K562 (cell line): ENCODE measurements around the gene ISM1. TPM values are rescaled to one million over a fixed set of nuclear protein-coding genes. Genes with fewer than 3 reads are reported as not detected.

ENCODE experiments used
- ATAC-seq: fragments of 200-7000 bp; cut with Tn5 transposase; 3 replicates; pipeline ENCODE4 v1.9.1; 2020; ENCODE audit warnings: moderate library complexity
- BruUV-seq: library from RNA; stranded (reverse); fragments of 400-500 nt; replicated peaks from 2 replicates; lab custom pipeline; 2021; lab: Mats Ljungman, UMichigan
- CTCF ChIA-PET: fragments of 300-600 bp; formaldehyde crosslinking; extraction: SDS; loops from one replicate; lab custom pipeline; 2021; ENCODE audit warnings: low intra/inter-chr PET ratio; lab: Yijun Ruan, JAX
- POLR2A ChIA-PET: fragments of 300-600, 350-650 bp; sonication (Branson Sonifier 250); formaldehyde crosslinking; extraction: SDS; loops from one replicate; lab custom pipeline; 2021; ENCODE audit warnings: antibody characterized with exemption, inconsistent platforms; lab: Yijun Ruan, JAX
- DNase-seq, 4 experiments: peaks; one replicate each; pipeline versions ENCODE4 v3.0.0 to v3.0.0-alpha.2; 2011 to 2018; ENCODE audit warnings: low spot score in 3 of 4, mixed read lengths in 3 of 4; ENCODE audit errors: extremely low read depth in 1 of 4
- FAIRE-seq: peaks from 2 replicates; lab custom pipeline; 2011; peaks lifted over from hg19 to GRCh38; lab: Jason Lieb, UNC
- H2AFZ ChIP-seq: 2 replicates; pipeline ENCODE4 v1.6.0; 2011; ENCODE audit warnings: low read depth, low read length, control low read depth, inconsistent platforms
- H3K27ac ChIP-seq: fragments of 200-600 bp; 3 replicates; pipeline ENCODE4 v1.8.0; 2011; ENCODE audit warnings: low read depth, mild to moderate bottlenecking, control low read depth, inconsistent platforms, low read length, moderate library complexity, mixed read lengths; ENCODE audit errors: extremely low read depth
- H3K27me3 ChIP-seq, 2 experiments: fragments of 300-600 bp in 1 of 2; 2 replicates in 1 of 2; 3 replicates in 1 of 2; pipeline versions ENCODE4 v1.6.0 to v1.8.0; 2011; ENCODE audit warnings: inconsistent platforms in 2 of 2, low read length in 2 of 2, mild to moderate bottlenecking in 1 of 2, mixed read lengths in 1 of 2, moderate library complexity in 1 of 2; ENCODE audit not compliant: control insufficient read depth in 2 of 2, insufficient read depth in 2 of 2
- H3K36me3 ChIP-seq: fragments of 300-600 bp; 3 replicates; pipeline ENCODE4 v1.8.0; 2011; ENCODE audit warnings: mild to moderate bottlenecking, low read length, inconsistent platforms; ENCODE audit not compliant: control insufficient read depth, insufficient read depth
- H3K4me1 ChIP-seq, 2 experiments: fragments of 200-600 bp in 1 of 2; replicated peaks in 1 of 2; 2 replicates in 1 of 2; 3 replicates in 1 of 2; pipeline versions ENCODE4 v1.5.1 to v1.8.0; 2011; ENCODE audit warnings: inconsistent platforms in 2 of 2, low read length in 2 of 2, mild to moderate bottlenecking in 1 of 2, mixed read lengths in 1 of 2, moderate library complexity in 1 of 2; ENCODE audit not compliant: control insufficient read depth in 2 of 2, insufficient read depth in 2 of 2
- H3K4me2 ChIP-seq: 2 replicates; pipeline ENCODE4 v1.6.1; 2011; ENCODE audit warnings: low read length, control low read depth, inconsistent platforms, mixed read lengths; ENCODE audit not compliant: insufficient read depth
- H3K4me3 ChIP-seq: fragments of 200-600 bp; sonication (generic), shearing (Covaris generic); 2 replicates; pipeline ENCODE4 v1.5.1; 2016; ENCODE audit warnings: control low read depth, inconsistent platforms
- H3K79me2 ChIP-seq: fragments of 200-600 bp; 3 replicates; pipeline ENCODE4 v1.8.0; 2011; ENCODE audit warnings: low read length, inconsistent platforms; ENCODE audit not compliant: control insufficient read depth, insufficient read depth
- H3K9ac ChIP-seq, 2 experiments: 2 replicates each; pipeline versions ENCODE4 v1.6.0 to v1.6.1; 2011; ENCODE audit warnings: low read depth in 2 of 2, low read length in 2 of 2, control low read depth in 1 of 2, inconsistent platforms in 1 of 2, mild to moderate bottlenecking in 1 of 2, mixed read lengths in 1 of 2; ENCODE audit not compliant: insufficient read depth in 1 of 2
- H3K9me1 ChIP-seq: one replicate; pipeline ENCODE4 v1.6.0; 2011; ENCODE audit warnings: inconsistent platforms, mild to moderate bottlenecking, low read length, moderate library complexity; ENCODE audit not compliant: control insufficient read depth, insufficient read depth
- H3K9me3 ChIP-seq: replicated peaks from 2 replicates; pipeline ENCODE4 v1.5.1; 2011; ENCODE audit warnings: low read depth, low read length, inconsistent platforms; ENCODE audit not compliant: control insufficient read depth, insufficient read depth
- H4K20me1 ChIP-seq: replicated peaks from 2 replicates; pipeline ENCODE4 v1.6.1; 2011; ENCODE audit warnings: low read length, inconsistent platforms, mixed read lengths; ENCODE audit not compliant: control insufficient read depth, insufficient read depth
- FIP1L1 ChIP-seq: fragments of 200-400 bp; formaldehyde crosslinking; IDR thresholded peaks from 2 replicates; pipeline ENCODE4 v1.6.1; 2018; ENCODE audit warnings: mild to moderate bottlenecking, low read depth, low read length; ENCODE audit not compliant: poor library complexity, severe bottlenecking
- MCM2 ChIP-seq: fragments of 450-650 bp; IDR thresholded peaks from 2 replicates; pipeline ENCODE4 v1.6.1; 2017; ENCODE audit warnings: low read depth, mild to moderate bottlenecking
- MYBL2 ChIP-seq, 2 experiments: fragments of 450-650 bp in 1 of 2; sonication (generic) in 1 of 2; formaldehyde crosslinking in 1 of 2; IDR thresholded peaks; 2 replicates each; pipeline versions ENCODE4 v1.6.1 to v1.8.1; 2017 to 2022; ENCODE audit warnings: borderline replicate concordance in 1 of 2, inconsistent platforms in 1 of 2, low read depth in 1 of 2, mild to moderate bottlenecking in 1 of 2, missing genetic modification reagents in 1 of 2, moderate library complexity in 1 of 2
- PRMT5 ChIP-seq: sonication (generic); formaldehyde crosslinking; IDR thresholded peaks from 2 replicates; pipeline ENCODE4 v1.5.0; 2020; ENCODE audit warnings: missing genetic modification reagents
- SREBF1 ChIP-seq: fragments of 150-350 bp; IDR thresholded peaks from 2 replicates; pipeline ENCODE4 v1.6.1; 2014; ENCODE audit warnings: antibody characterized with exemption, low read depth, low read length, borderline replicate concordance
- WGBS: fragments of 100-300 bp; shearing (Covaris generic); methylation state at CpG from one replicate; pipeline ENCODE4 v1.1.6; 2016; ENCODE audit warnings: low coverage, mixed read lengths; ENCODE audit not compliant: insufficient coverage; ENCODE audit errors: missing lambda C conversion rate; 5-methylcytosine and 5-hydroxymethylcytosine counted together
- in situ Hi-C: fragments of 300-500 bp; cut with MboI; formaldehyde crosslinking; loops from 4 replicates; pipeline ENCODE4 v1.15.0; 2018; ENCODE audit warnings: inconsistent platforms, mixed read lengths
- intact Hi-C: fragments of 100-400 bp; cut with micrococcal nuclease; formaldehyde crosslinking; loops from 2 replicates; pipeline ENCODE4 v1.14.2; 2022
- polyA plus RNA-seq, 8 experiments: library from polyadenylated mRNA; depleted of rRNA in 4 of 8; stranded (reverse) in 5 of 8; unstranded in 3 of 8; fragments of >200 nt; fragmentation: Nextera tagmentation in 2 of 8; fragmentation: Illumina TruSeq in 1 of 8; extraction: Ambion mirVana in 2 of 8; extraction: Trizol in 1 of 8; gene quantifications; 2 replicates each; pipeline versions ENCODE4 v1.2.1 to v1.2.3, GENCODE V29; 2011 to 2014; ENCODE audit warnings: inconsistent platforms in 1 of 8, missing spikeins in 1 of 8
- total RNA-seq, 7 experiments: library from RNA; depleted of rRNA in 6 of 7; stranded (reverse); fragments of >200 nt in 6 of 7; fragmentation: Illumina TruSeq in 2 of 7; extraction: Trizol in 2 of 7; gene quantifications; 2 replicates each; pipeline versions ENCODE4 v1.2.1 to v1.2.3, GENCODE V29; 2011 to 2021; ENCODE audit warnings: low replicate concordance in 1 of 7

Gene ISM1
- total and polyA plus RNA-seq, 9 of the 15 experiments (the other 6 are each of a cell fraction or from before 2014, with no cell fraction given), result not detected

DNA sequence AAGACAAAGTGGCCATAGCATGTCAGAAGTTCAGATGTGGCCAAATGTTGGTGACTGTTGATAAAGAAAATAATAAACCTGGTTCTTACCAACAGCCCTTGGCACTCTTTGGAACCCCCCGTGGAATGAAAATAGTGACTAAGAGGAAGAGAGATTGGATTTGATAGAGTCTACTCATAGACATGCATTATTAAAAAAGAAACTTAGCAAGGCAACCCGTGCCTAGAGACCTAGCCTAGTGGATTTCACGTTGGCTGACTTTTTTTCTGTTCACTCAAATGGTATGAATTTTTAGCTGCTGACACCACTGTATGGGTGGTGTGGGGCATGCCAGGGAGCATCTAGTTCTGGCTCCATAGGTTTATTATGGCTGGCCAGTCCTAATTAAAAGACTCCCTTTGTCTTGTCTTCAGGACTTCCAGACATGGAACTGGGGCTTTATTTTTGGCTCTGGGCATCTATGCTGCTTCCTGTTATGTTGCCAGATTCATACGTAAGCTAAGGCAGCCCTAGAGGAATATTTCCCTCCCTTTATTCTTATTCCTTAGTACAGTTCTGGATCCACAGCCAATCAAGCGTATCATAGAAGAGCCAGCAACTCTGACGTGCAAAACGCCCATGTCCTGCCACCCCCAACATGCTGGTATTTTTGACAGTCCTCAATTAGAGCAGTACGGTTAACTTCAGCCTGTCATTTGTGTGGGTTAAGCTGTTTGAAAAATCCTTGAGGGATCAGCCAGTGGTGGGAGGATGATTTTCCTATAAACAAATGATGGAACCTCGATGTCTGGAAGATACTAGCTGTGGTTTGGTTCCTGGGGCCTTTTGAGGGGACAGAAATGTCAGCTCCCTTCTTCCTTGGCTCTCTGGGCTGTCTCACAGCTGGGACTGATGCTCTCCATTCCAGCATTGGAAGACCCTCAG lies 127.5 kb downstream of the ISM1 start:
- CTCF ChIA-PET, result no interaction called here
- H3K9me1 ChIP-seq, result no peaks in the 10 kb centered on the region
- DNase-seq, result no peak
- H3K9me3 ChIP-seq, result no peaks in the 10 kb centered on the region
- H4K20me1 ChIP-seq, result no peaks in the 10 kb centered on the region
- no peaks in the 10 kb centered on the region for H3K36me3 ChIP-seq
- no peak for FAIRE-seq
- WGBS, result 2% methylated on average over 9 of the region's 9 CpGs
- H3K4me1 ChIP-seq, result no peaks in the 10 kb centered on the region
- TF ChIP-seq MYBL2 (IDR thresholded peaks at IDR 0.05; ENCODE audit: low read depth), result no peak
- TF ChIP-seq MYBL2 (CRISPR knock-in tag; IDR thresholded peaks at IDR 0.05; ENCODE audit: borderline replicate concordance), result no peak
- no peak for TF ChIP-seq FIP1L1
- no peak for TF ChIP-seq PRMT5 (CRISPR knock-in tag)
- TF ChIP-seq SREBF1, result no peak
- TF ChIP-seq MCM2, result no peak
- POLR2A ChIA-PET, result no interaction called here
- ATAC-seq, result no peak
- BruUV-seq, result no TSS peak
- H3K79me2 ChIP-seq, result no peaks in the 10 kb centered on the region
- H3K4me3 ChIP-seq, result no peak overlapping the region
- H3K27ac ChIP-seq, result no peak overlapping the region
- no peak overlapping the region for H2AFZ ChIP-seq
- no peak overlapping the region for H3K9ac ChIP-seq
- H3K27me3 ChIP-seq, result no peaks in the 10 kb centered on the region
- in situ Hi-C loops (no loop called here), intact Hi-C loops (no loop called here)
- H3K4me2 ChIP-seq, result no peak overlapping the region
